DND-41 (cell line): ENCODE data around the gene EPB41.

Source experiments
- ATAC-seq: fragments of 200-7000 bp; cut with Tn5 transposase; 3 replicates; pipeline ENCODE4 v1.9.1; 2021; ENCODE audit warnings: low read depth; ENCODE audit not compliant: insufficient read depth
- DNase-seq: peaks from one replicate; pipeline ENCODE4 v3.0.0-alpha.2; 2020
- H2AFZ ChIP-seq: 2 replicates; pipeline ENCODE4 v1.6.0; 2012; ENCODE audit warnings: low read depth, low read length
- H3K27ac ChIP-seq: 2 replicates; pipeline ENCODE4 v1.5.1; 2012; ENCODE audit warnings: low read length, inconsistent platforms
- H3K27me3 ChIP-seq: fragments of 200-600 bp; sonication (generic); 2 replicates; pipeline ENCODE4 v1.6.0; 2012; ENCODE audit warnings: low read length, mild to moderate bottlenecking, inconsistent platforms; ENCODE audit not compliant: insufficient read depth, poor library complexity
- H3K36me3 ChIP-seq: 2 replicates; pipeline ENCODE4 v1.5.1; 2012; ENCODE audit warnings: low read length, inconsistent platforms; ENCODE audit not compliant: insufficient read depth
- H3K4me1 ChIP-seq: 2 replicates; pipeline ENCODE4 v1.5.1; 2012; ENCODE audit warnings: mild to moderate bottlenecking, low read length; ENCODE audit not compliant: insufficient read depth
- H3K4me2 ChIP-seq: 2 replicates; pipeline ENCODE4 v1.6.0; 2012; ENCODE audit warnings: mild to moderate bottlenecking, moderate library complexity, low read length, inconsistent platforms; ENCODE audit not compliant: insufficient read depth
- H3K4me3 ChIP-seq, 2 experiments: fragments of 200-600 bp in 1 of 2; shearing (Covaris generic) in 1 of 2; 2 replicates each; pipeline ENCODE4 v1.5.1; 2012 to 2016; ENCODE audit warnings: inconsistent platforms in 2 of 2, low read length in 2 of 2, mild to moderate bottlenecking in 2 of 2, low read depth in 1 of 2, moderate library complexity in 1 of 2
- H3K79me2 ChIP-seq: 2 replicates; pipeline ENCODE4 v1.6.0; 2012; ENCODE audit warnings: low read length, inconsistent platforms; ENCODE audit not compliant: insufficient read depth
- H3K9ac ChIP-seq: 2 replicates; pipeline ENCODE4 v1.6.0; 2012; ENCODE audit warnings: low read depth, mild to moderate bottlenecking, inconsistent platforms, low read length, moderate library complexity
- H3K9me3 ChIP-seq: 2 replicates; pipeline ENCODE4 v1.5.1; 2012; ENCODE audit warnings: low read length, moderate library complexity, mild to moderate bottlenecking, inconsistent platforms; ENCODE audit not compliant: insufficient read depth, severe bottlenecking
- H4K20me1 ChIP-seq: 2 replicates; pipeline ENCODE4 v1.6.0; 2012; ENCODE audit warnings: low read length; ENCODE audit not compliant: insufficient read depth
- EZH2 ChIP-seq: IDR thresholded peaks from 3 replicates; pipeline ENCODE4 v1.6.1; 2012; ENCODE audit warnings: borderline replicate concordance, low read depth, mild to moderate bottlenecking, moderate library complexity, low read length, inconsistent platforms; ENCODE audit not compliant: severe bottlenecking
- TF ChIP-seq, protein P1 (sequence below): IDR thresholded peaks from 2 replicates; pipeline ENCODE4 v1.5.1; 2012; ENCODE audit warnings: borderline replicate concordance, low read length, moderate library complexity, mild to moderate bottlenecking; ENCODE audit not compliant: poor library complexity, severe bottlenecking; ENCODE audit errors: extremely low read depth

The EPB41 gene

DNA sequence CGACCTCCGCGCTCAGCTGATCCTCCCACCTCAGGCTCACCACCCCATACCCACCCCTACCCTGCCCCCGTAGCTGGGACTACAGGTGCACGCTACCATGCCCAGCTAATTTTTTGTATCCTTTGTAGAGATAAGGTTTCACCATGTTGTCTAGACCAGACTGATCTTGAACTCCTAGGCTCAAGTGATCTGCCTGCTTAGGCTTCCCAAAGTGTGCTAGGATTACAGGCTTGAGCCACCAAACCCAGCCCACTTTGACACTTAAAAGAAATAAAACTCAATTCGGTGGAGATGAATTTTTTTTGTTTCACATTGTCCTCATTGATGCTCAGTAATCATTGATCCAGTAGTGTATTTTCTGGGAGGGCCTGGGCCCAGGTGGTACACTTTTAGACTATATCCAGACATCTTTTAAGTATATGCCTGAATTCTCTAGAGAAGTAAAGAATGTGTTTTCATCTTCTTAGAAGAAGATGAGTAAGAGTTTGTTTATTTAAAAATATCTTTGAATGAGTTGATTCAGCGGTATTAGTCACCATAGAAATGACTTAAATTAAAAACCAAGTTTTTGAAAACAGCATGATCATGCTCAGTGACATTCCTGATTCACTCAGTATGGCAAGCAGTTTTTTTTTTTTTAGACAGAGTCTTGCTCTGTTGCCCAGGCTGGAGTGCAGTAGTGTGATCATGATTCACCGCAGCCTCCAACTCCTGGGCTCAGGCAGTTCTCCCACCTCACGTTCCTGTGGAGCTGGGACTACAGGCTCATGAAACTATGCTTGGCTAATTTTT, 57.8 kb downstream of the EPB41 start:
- Histone ChIP-seq H3K4me3 (no peak overlapping the region), H3K36me3 (no peaks in the 10 kb centered on the region), H3K9me3 (no peaks in the 10 kb centered on the region), H3K4me2 (no peak overlapping the region), H3K4me1 (peaks cover 19% of the 10 kb centered on the region), H3K27me3 (no peaks in the 10 kb centered on the region), H2AFZ (no peak overlapping the region), H3K79me2 (peaks cover 65% of the 10 kb centered on the region), H3K27ac (no peak overlapping the region), H4K20me1 (peaks cover 8% of the 10 kb centered on the region; the same call in 1 of the 2 replicates), H3K9ac (no peak overlapping the region)
- no peak for ATAC-seq
- no peak for DNase-seq
- TF ChIP-seq, protein P1, sequence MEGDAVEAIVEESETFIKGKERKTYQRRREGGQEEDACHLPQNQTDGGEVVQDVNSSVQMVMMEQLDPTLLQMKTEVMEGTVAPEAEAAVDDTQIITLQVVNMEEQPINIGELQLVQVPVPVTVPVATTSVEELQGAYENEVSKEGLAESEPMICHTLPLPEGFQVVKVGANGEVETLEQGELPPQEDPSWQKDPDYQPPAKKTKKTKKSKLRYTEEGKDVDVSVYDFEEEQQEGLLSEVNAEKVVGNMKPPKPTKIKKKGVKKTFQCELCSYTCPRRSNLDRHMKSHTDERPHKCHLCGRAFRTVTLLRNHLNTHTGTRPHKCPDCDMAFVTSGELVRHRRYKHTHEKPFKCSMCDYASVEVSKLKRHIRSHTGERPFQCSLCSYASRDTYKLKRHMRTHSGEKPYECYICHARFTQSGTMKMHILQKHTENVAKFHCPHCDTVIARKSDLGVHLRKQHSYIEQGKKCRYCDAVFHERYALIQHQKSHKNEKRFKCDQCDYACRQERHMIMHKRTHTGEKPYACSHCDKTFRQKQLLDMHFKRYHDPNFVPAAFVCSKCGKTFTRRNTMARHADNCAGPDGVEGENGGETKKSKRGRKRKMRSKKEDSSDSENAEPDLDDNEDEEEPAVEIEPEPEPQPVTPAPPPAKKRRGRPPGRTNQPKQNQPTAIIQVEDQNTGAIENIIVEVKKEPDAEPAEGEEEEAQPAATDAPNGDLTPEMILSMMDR: no peak
- TF ChIP-seq EZH2: no peak

DNA sequence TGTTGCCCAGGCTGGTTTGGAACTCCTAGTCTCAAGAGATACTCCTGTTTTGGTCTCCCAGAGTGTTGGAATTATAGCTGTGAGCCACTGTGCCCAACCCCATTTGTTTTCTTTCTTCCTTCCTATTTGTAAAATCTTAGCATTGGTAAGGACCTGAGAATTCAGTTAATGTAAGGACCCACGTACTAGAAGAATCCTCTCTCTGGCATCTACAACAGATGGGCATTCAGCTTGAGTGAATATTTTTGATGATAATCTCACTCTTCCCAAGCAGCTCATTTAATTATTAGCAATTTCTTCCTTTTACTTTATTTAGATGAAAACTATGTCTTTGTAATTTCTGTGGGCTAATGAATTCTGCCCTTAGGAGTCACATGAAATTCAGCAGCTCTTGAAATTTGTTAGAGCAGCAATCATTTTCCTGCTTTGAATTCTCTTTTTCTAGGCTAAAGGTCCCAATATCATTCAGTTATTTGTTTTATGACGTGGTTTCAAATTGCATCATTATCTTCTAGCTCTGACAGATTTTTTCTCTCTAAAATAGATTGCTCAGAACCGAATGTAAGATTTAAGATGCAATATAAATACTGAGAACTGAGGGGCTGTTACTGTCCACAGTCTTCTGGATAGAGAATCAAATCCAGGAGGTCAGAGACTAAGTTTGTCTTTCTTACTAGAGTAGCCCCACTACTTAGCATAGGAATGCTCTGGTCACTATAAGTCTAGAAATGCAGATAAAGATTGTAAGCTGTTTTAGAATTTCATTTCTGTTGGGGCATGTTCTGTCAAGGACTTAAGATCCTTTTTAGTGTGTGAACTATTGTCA, 59.4 kb downstream of the EPB41 start:
- TF ChIP-seq, protein P1: no peak
- TF ChIP-seq EZH2: no peak
- Histone ChIP-seq H3K4me2 (no peak overlapping the region), H3K9me3 (no peaks in the 10 kb centered on the region), H4K20me1 (peaks cover 8% of the 10 kb centered on the region; the same call in 1 of the 2 replicates), H3K27me3 (no peaks in the 10 kb centered on the region), H3K4me1 (peaks cover 19% of the 10 kb centered on the region), H3K27ac (no peak overlapping the region), H3K9ac (no peak overlapping the region), H2AFZ (no peak overlapping the region), H3K79me2 (peaks cover 68% of the 10 kb centered on the region), H3K4me3 (no peak overlapping the region), H3K36me3 (no peaks in the 10 kb centered on the region)
- ATAC-seq (no peak), DNase-seq (no peak)

DNA sequence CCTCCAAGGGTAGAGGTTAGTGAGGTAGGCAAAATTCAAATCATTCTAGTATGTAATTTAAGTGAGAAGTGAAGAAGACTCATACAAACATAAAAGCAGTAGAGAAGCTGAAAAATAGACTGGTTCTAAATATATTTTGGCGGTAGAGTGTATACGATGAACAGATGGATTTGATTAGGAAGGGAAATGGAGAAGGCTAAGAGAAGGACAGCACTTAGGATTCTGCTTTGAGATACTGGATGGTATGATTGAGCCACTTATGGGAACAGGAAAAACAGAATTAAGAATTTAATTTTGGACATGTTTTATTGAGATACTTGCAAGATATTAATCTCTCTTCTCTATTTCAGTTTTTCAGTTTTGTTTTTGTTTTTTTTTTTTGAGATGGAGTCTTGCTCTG, 60.1 kb downstream of the EPB41 start:
- Histone ChIP-seq H4K20me1 (peaks cover 8% of the 10 kb centered on the region; the same call in 1 of the 2 replicates), H3K27me3 (no peaks in the 10 kb centered on the region), H3K4me1 (peaks cover 19% of the 10 kb centered on the region), H3K79me2 (peaks cover 67% of the 10 kb centered on the region), H3K4me3 (no peak overlapping the region), H3K4me2 (no peak overlapping the region), H2AFZ (no peak overlapping the region), H3K9ac (no peak overlapping the region), H3K27ac (no peak overlapping the region), H3K36me3 (no peaks in the 10 kb centered on the region), H3K9me3 (no peaks in the 10 kb centered on the region)
- ATAC-seq: no peak
- no peak for DNase-seq
- TF ChIP-seq EZH2: no peak
- TF ChIP-seq, protein P1: no peak
